Measurements from ENCODE around the gene CALN1. TPM values are rescaled to one million over a fixed set of nuclear protein-coding genes. Genes with fewer than 3 reads are reported as not detected.
"Not testable (repeated sequence)": the region's sequence is repeated elsewhere in the genome, so short reads cannot be mapped to it uniquely, and the experiment has no call there.

Gene CALN1
- polyA plus RNA-seq, 1 donor from 2014 or later: not detected

GRCh38 chr7:72109566-72109965 lies 302.6 kb downstream of the CALN1 start:
- H3K27me3 Mint-ChIP-seq: no peaks in the 10 kb centered on the region
- peaks cover 0 to 23% (median 3%) of the 10 kb centered on the region in 3 donors for H3K9me3 Mint-ChIP-seq
- no peaks in the 10 kb centered on the region for H3K36me3 Mint-ChIP-seq
- H3K4me1 Mint-ChIP-seq: no peaks in the 10 kb centered on the region
- no peak overlapping the region for H3K4me3 Mint-ChIP-seq
- no peak overlapping the region for H3K27ac Mint-ChIP-seq

- no peak overlapping the region for H3K4me3 Mint-ChIP-seq
- no peaks in the 10 kb centered on the region for H3K36me3 Mint-ChIP-seq
- no peaks in the 10 kb centered on the region for H3K27me3 Mint-ChIP-seq
- no peaks in the 10 kb centered on the region for H3K4me1 Mint-ChIP-seq
- peaks cover 3 to 23% (median 6%) of the 10 kb centered on the region in 3 donors for H3K9me3 Mint-ChIP-seq
- no peak overlapping the region for H3K27ac Mint-ChIP-seq
Measured at GRCh38 chr7:72106405-72106804, 305.7 kb downstream of the CALN1 start.

- Mint-ChIP-seq H3K9me3 (peaks cover 3 to 15% (median 7%) of the 10 kb centered on the region in 3 donors), H3K4me1 (no peaks in the 10 kb centered on the region)
Measured at GRCh38 chr7:72101444-72101843, 310.7 kb downstream of the CALN1 start.

DNA sequence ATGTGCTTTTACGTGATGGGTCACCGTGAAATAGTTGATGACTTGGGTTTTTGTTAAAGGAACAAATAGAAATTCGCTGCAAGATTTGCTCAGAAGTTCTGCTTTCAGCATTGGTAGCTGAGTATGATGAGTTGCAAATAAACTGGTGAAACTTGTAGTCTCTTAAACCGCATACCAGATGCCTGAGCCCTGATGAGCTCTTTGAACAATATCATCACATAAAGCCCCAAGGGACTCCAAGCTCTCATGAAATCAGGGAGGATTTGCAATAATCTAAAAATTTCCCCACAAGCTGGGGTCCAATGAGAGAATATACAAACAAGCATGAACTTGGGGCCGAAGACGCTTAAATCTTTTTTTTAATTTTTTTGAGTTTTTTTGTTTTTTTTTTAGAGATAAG lies 312.4 kb downstream of the CALN1 start:
- no peaks in the 10 kb centered on the region for H3K36me3 Mint-ChIP-seq
- H3K27me3 Mint-ChIP-seq: no peaks in the 10 kb centered on the region
- no peak overlapping the region for H3K27ac Mint-ChIP-seq
- H3K9me3 Mint-ChIP-seq: peaks cover 3 to 17% (median 7%) of the 10 kb centered on the region in 3 donors
- H3K4me3 Mint-ChIP-seq: no peak overlapping the region
- no peaks in the 10 kb centered on the region for H3K4me1 Mint-ChIP-seq

More at GRCh38 chr7:72101444-72101843, 310.7 kb downstream of the CALN1 start:
- Mint-ChIP-seq H3K27ac (no peak overlapping the region), H3K27me3 (no peaks in the 10 kb centered on the region), H3K4me3 (no peak overlapping the region), H3K36me3 (no peaks in the 10 kb centered on the region)

DNA sequence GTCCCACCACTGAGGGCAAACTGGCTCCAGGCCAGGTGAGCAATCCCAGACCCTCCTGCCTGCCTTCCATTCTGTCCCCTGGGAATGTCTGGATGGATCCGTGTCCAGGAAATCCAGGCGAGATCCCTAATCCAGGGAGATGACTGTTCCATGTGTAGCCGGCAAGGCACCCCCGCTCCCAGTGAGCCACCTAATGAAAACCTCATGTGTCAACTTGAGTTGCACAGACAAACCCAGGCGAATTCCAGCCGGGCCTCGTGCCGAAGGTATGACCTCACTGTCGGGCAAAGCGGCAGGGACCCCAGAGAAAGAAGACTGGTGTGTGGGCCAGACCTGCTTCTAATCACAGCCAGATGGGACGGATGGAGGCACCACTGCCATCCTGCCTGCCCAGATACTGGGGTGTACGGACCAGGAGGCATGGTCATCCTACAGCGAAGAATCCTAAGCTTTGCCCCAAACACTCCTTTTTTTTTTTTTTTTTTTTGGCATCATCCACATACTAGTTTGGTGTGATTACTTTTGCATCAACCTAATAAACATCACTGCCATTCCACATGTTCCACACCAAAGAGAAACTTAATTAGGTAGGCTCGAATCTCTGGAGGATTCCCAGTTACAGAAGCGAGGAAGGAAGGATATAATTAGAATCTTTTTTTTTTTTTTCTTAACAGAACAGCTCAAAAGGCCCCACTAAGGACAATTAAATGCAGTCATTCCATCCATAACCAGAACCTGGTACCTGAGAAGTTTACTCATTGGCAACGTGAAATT lies 313.1 kb downstream of the CALN1 start:
- Mint-ChIP-seq H3K4me1 (no peaks in the 10 kb centered on the region), H3K36me3 (no peaks in the 10 kb centered on the region), H3K27ac (no peak overlapping the region), H3K9me3 (peaks cover 3 to 17% (median 7%) of the 10 kb centered on the region in 3 donors), H3K4me3 (no peak overlapping the region), H3K27me3 (no peaks in the 10 kb centered on the region)

GRCh38 chr7:72097226-72097625 lies 314.9 kb downstream of the CALN1 start:
- Mint-ChIP-seq H3K27ac (no peak overlapping the region), H3K4me3 (no peak overlapping the region), H3K27me3 (no peaks in the 10 kb centered on the region), H3K9me3 (peaks cover 0 to 14% (median 3%) of the 10 kb centered on the region in 3 donors), H3K36me3 (no peaks in the 10 kb centered on the region), H3K4me1 (no peaks in the 10 kb centered on the region)

DNA sequence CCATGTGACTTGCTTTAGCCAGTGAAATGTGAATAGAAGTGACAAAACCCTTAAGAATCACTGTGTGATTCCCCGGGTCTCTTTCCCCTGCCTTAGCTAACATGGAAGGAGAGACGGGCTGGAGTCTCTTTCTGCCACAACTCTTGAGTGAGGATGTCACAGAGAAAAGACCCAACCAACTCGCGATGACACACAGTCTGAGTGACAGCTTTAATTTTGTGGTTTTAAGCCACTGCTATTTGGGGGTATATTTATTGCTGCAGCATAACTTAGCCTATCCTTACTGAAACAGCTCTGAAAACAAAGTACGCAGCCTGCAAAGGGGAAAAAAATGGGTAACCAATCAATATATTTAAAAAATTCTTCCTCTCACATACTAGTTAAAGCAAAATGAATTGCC lies 319.4 kb downstream of the CALN1 start:
- Mint-ChIP-seq H3K27me3 (no peaks in the 10 kb centered on the region), H3K4me1 (no peaks in the 10 kb centered on the region), H3K4me3 (no peak overlapping the region), H3K27ac (no peak overlapping the region), H3K36me3 (no peaks in the 10 kb centered on the region), H3K9me3 (peaks cover 0 to 6% (median 4%) of the 10 kb centered on the region in 3 donors)

GRCh38 chr7:72087926-72088325 lies 324.2 kb downstream of the CALN1 start:
- Mint-ChIP-seq H3K27me3 (no peaks in the 10 kb centered on the region), H3K4me1 (no peaks in the 10 kb centered on the region), H3K27ac (no peak overlapping the region), H3K9me3 (peaks cover 2 to 15% (median 3%) of the 10 kb centered on the region in 3 donors), H3K36me3 (no peaks in the 10 kb centered on the region), H3K4me3 (no peak overlapping the region)

GRCh38 chr7:72080865-72081510 lies 331.1 kb downstream of the CALN1 start:
- Mint-ChIP-seq H3K9me3 (peaks cover 7 to 9% (median 7%) of the 10 kb centered on the region in 3 donors), H3K36me3 (no peaks in the 10 kb centered on the region), H3K4me1 (no peaks in the 10 kb centered on the region), H3K27me3 (no peaks in the 10 kb centered on the region), H3K4me3 (no peak overlapping the region), H3K27ac (no peak overlapping the region)

DNA sequence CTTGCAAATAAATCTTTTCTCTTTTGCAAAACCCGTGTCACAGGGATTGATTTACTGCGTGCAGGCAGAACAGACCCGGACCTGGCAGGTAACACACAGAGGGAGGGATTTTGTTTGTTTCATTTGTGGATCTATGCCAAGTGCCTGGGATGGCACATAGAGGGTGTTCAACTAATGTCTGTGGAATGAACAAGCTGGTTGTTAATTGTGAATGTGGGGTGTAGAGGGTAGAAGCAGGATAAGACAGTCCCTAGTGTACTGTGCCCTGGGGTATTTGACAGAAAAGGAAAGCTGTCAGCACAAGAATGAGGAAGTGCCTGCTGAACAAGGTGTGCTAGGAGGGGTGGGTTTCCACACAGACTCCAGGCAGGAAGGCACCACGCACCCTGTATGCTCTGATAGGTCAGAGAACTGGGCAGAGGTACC lies 331.8 kb downstream of the CALN1 start:
- peaks cover 7 to 14% (median 10%) of the 10 kb centered on the region in 3 donors for H3K9me3 Mint-ChIP-seq
- H3K4me3 Mint-ChIP-seq: no peak overlapping the region
- H3K4me1 Mint-ChIP-seq: no peaks in the 10 kb centered on the region
- no peaks in the 10 kb centered on the region for H3K27me3 Mint-ChIP-seq
- no peaks in the 10 kb centered on the region for H3K36me3 Mint-ChIP-seq
- H3K27ac Mint-ChIP-seq: no peak overlapping the region

DNA sequence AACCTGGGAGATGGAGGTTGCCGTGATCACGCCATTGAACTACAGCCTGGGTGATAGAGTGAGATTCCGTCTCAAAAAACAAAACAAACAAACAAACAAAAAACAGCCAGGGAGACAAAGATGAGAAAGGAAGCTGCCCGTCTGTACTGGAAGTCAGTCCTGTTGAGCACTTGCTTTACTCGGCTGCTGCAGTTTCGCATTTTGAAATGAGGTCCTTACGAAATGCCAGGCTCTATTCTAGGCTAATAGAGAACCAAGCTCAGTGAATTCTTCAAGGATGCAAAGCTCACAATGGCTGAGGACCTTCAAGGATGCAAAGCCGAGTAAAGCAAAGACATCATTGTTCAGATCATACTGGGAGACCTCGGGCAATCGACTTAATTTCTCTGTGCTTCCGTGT lies 333.3 kb downstream of the CALN1 start:
- no peak overlapping the region for H3K4me3 Mint-ChIP-seq
- H3K4me1 Mint-ChIP-seq: no peaks in the 10 kb centered on the region
- no peaks in the 10 kb centered on the region for H3K27me3 Mint-ChIP-seq
- peaks cover 8 to 14% (median 10%) of the 10 kb centered on the region in 3 donors for H3K9me3 Mint-ChIP-seq
- no peak overlapping the region for H3K27ac Mint-ChIP-seq
- H3K36me3 Mint-ChIP-seq: no peaks in the 10 kb centered on the region

GRCh38 chr7:72078301-72078700 lies 333.8 kb downstream of the CALN1 start:
- no peak overlapping the region for H3K27ac Mint-ChIP-seq
- H3K36me3 Mint-ChIP-seq: no peaks in the 10 kb centered on the region
- H3K27me3 Mint-ChIP-seq: no peaks in the 10 kb centered on the region
- no peak overlapping the region for H3K4me3 Mint-ChIP-seq
- H3K4me1 Mint-ChIP-seq: no peaks in the 10 kb centered on the region
- peaks cover 8 to 14% (median 10%) of the 10 kb centered on the region in 3 donors for H3K9me3 Mint-ChIP-seq

DNA sequence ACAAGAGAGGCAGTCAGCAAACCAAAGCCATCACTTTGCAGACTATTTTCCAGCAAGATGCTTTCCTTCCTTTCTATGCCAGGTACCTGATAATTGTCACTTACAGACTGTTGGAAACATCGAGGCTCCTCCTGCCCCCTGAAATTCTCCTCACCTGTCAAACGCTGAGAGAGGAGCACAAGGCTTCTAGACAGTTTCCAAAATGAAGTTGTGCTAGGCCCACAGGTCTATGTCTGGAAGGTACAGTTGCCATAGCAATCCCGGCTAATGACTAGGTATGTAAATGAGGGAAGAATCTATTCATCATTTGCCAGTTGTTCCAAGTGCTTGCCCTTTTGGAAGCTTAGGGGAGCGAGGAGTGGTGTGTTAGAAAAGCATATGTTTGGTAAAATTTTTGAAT lies 334.4 kb downstream of the CALN1 start:
- no peaks in the 10 kb centered on the region for H3K27me3 Mint-ChIP-seq
- no peak overlapping the region for H3K4me3 Mint-ChIP-seq
- peaks cover 11 to 12% (median 11%) of the 10 kb centered on the region in 3 donors for H3K9me3 Mint-ChIP-seq
- H3K36me3 Mint-ChIP-seq: no peaks in the 10 kb centered on the region
- H3K4me1 Mint-ChIP-seq: no peaks in the 10 kb centered on the region
- H3K27ac Mint-ChIP-seq: no peak overlapping the region

DNA sequence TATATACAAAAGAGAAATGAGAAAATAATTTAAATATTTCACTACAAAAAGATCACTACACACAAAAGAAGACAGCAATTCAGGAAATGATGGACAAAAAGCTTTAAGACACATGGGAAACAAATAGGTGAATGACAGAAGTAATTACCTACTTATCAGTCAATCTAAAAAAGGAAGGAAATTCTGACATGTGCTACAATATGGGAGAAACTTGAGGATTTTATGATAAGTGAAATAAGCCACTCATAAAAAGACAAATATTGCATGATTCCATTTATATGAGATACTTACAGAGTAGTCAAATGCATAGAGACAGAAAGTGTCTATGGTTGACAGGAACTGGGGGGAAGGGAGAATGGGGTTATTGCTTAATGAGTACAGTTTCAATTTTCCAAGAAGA lies 339.2 kb downstream of the CALN1 start:
- H3K27me3 Mint-ChIP-seq: no peaks in the 10 kb centered on the region
- H3K9me3 Mint-ChIP-seq: peaks cover 6 to 24% (median 18%) of the 10 kb centered on the region in 3 donors
- H3K36me3 Mint-ChIP-seq: no peaks in the 10 kb centered on the region
- no peaks in the 10 kb centered on the region for H3K4me1 Mint-ChIP-seq
- no peak overlapping the region for H3K4me3 Mint-ChIP-seq
- H3K27ac Mint-ChIP-seq: no peak overlapping the region

GRCh38 chr7:72069263-72069662 lies 342.9 kb downstream of the CALN1 start:
- no peaks in the 10 kb centered on the region for H3K36me3 Mint-ChIP-seq
- no peak overlapping the region for H3K27ac Mint-ChIP-seq
- H3K9me3 Mint-ChIP-seq: peaks cover 8 to 12% (median 12%) of the 10 kb centered on the region in 3 donors
- no peaks in the 10 kb centered on the region for H3K27me3 Mint-ChIP-seq
- no peak overlapping the region for H3K4me3 Mint-ChIP-seq
- no peaks in the 10 kb centered on the region for H3K4me1 Mint-ChIP-seq

DNA sequence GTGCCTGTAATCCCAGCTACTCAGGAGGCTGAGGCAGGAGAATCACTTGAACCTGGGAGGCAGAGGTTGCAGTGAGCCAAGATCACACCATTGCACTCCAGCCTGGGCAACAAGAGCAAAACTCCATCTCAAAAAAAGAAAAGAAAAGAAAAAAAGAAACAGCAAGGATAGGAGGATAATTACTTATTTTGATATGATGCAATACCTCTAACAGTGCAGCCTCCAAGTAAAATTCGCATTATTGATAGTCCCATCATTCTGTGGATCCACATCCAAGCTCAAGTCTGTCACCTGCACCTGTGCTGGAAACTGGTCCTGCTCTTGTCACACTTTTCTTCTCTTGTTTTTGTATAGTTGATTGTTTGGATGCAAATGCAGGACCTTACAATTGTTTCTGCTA lies 346.4 kb downstream of the CALN1 start:
- not testable (repeated sequence) for H3K27me3 Mint-ChIP-seq, H3K4me3 Mint-ChIP-seq, H3K9me3 Mint-ChIP-seq, H3K4me1 Mint-ChIP-seq, H3K36me3 Mint-ChIP-seq
- H3K27ac Mint-ChIP-seq: peak overlapping the region in 1 of 3 donors; percentile 27

Measured in IgD-negative memory B cell (primary cell).